B cell (primary cell): ENCODE results near the gene TMEM201.
"Not testable (repeated sequence)": the region's sequence is repeated elsewhere in the genome, so short reads cannot be mapped to it uniquely, and the experiment has no call there.

Experiments used
- EZH2 ChIP-seq: IDR thresholded peaks from 2 replicates; pipeline ENCODE4 v1.6.1; 2012; ENCODE audit warnings: borderline replicate concordance, low read depth, mild to moderate bottlenecking, moderate library complexity, low read length; ENCODE audit not compliant: insufficient read depth, poor library complexity, severe bottlenecking
- TF ChIP-seq, protein P1 (sequence below): fragments of 200-600 bp; IDR thresholded peaks from one replicate; pipeline ENCODE4 v1.8.0; 2022; ENCODE audit warnings: antibody characterized with exemption, mild to moderate bottlenecking

DNA sequence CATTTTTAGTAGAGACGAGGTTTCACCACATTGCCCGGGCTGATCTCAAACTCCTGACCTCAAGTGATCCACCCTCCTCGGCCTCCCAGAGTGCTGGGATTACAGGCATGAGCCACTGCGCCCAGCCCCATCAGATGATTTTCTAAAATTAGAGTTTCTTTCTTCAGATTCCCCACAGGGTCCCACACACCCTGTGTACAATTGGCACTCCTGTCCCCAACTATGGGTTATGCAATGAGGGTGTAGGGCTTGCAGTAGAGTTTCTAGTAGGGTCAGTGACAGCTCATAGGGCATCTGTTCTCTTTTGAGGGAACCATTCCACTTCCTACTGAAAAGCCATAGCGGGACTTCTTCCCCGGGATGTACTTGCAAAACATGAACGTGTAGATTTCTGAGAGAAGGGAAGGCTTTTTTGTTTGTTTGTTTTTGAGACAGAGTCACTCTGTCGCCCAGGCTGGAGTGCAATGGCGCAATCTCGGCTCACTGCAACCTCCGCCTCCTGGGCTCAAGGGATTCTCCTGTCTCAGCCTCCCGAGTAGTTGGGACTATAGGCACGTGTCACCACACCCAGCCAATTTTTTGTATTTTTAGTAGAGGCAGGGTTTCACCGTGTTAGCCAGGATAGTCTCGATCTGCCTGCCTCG lies 17.7 kb upstream of the TMEM201 start:
- TF ChIP-seq, protein P1, sequence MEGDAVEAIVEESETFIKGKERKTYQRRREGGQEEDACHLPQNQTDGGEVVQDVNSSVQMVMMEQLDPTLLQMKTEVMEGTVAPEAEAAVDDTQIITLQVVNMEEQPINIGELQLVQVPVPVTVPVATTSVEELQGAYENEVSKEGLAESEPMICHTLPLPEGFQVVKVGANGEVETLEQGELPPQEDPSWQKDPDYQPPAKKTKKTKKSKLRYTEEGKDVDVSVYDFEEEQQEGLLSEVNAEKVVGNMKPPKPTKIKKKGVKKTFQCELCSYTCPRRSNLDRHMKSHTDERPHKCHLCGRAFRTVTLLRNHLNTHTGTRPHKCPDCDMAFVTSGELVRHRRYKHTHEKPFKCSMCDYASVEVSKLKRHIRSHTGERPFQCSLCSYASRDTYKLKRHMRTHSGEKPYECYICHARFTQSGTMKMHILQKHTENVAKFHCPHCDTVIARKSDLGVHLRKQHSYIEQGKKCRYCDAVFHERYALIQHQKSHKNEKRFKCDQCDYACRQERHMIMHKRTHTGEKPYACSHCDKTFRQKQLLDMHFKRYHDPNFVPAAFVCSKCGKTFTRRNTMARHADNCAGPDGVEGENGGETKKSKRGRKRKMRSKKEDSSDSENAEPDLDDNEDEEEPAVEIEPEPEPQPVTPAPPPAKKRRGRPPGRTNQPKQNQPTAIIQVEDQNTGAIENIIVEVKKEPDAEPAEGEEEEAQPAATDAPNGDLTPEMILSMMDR, result not testable (repeated sequence)
- TF ChIP-seq EZH2, result not testable (repeated sequence)
